ENCODE measurements around the gene ATG4C. TPM values are rescaled to one million over a fixed set of nuclear protein-coding genes. Genes with fewer than 3 reads are reported as not detected.

Gene ATG4C
- total and polyA plus RNA-seq, 10 of the 15 experiments (the other 5 are each of a cell fraction or from before 2014, with no cell fraction given), result 8.1 to 30.9 (median 18.9) TPM

DNA sequence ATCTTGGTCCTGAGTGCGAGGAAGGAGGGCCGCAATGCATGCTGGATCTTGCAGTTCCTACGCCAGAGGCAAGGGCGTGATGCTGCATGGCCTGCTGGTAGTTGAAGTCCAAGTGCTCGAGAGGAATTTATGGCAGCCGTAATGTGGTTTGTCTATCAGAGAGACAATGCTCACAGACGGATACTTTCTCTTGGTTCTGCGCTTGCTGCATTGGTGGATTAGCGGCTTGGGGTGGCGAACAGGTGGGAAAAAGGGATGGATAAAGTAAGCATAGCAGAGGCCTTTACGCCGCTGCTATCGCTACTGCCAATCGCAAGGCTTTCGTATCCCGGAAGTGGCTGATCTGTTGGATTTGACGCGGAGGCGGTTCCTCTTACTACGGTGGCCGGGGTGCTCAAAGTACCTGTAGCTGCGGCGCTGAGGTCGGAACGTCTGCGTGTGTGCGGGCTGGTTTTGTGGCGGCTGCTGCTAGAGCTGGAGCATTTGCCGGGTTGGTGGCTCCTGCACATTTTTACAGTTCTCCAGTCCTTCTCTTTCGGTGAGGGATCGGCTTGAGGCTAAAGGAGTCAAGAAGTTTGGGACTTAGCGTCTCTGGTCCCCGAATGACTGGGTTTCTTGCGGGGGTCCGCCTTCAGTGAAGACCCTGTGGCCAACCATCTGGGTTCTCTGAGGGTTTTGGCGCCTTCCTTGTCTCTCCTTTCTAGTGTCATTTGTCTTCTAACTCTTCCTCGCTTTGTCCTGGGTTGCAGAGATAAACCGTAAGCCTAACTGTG, at the start of gene ATG4C (continued):
- peak; percentile 25; the same call in 1 of the 2 replicates for TF ChIP-seq IRF4 (IDR thresholded peaks at IDR 0.05; ENCODE audit: low read depth, low read length)
- peak; percentile 99 for TF ChIP-seq IKZF1 (conservative IDR thresholded peaks at IDR 0.05)
- TF ChIP-seq ETV6 (conservative IDR thresholded peaks at IDR 0.05 in 1 of 2, IDR thresholded peaks at IDR 0.05 in 1 of 2; ENCODE audit: borderline replicate concordance in 1 of 2, low read depth in 1 of 2), result peak in 1 of 2 experiments; percentile 30; a peak in 1 of 4 replicates
- TF ChIP-seq USF1 (IDR thresholded peaks at IDR 0.05; ENCODE audit: borderline replicate concordance, extremely low read length, insufficient read depth, low read depth, low read length), result peak; percentile 37
- 0 out of 2 replicates have a peak, but pooled peaks have one; percentile 14 for TF ChIP-seq HDGF (IDR thresholded peaks at IDR 0.05)
- TF ChIP-seq, protein P1, sequence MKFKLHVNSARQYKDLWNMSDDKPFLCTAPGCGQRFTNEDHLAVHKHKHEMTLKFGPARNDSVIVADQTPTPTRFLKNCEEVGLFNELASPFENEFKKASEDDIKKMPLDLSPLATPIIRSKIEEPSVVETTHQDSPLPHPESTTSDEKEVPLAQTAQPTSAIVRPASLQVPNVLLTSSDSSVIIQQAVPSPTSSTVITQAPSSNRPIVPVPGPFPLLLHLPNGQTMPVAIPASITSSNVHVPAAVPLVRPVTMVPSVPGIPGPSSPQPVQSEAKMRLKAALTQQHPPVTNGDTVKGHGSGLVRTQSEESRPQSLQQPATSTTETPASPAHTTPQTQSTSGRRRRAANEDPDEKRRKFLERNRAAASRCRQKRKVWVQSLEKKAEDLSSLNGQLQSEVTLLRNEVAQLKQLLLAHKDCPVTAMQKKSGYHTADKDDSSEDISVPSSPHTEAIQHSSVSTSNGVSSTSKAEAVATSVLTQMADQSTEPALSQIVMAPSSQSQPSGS (IDR thresholded peaks at IDR 0.05; ENCODE audit: low read length), result no peak
- no peak for TF ChIP-seq NR2C2 (IDR thresholded peaks at IDR 0.05; ENCODE audit: borderline replicate concordance, control insufficient read depth, insufficient read length, low read depth)
- peak; percentile 86; the same call in 1 of the 2 replicates for TF ChIP-seq ZBTB40 (IDR thresholded peaks at IDR 0.05; ENCODE audit: borderline replicate concordance)
- no peak for TF ChIP-seq KDM1A (IDR thresholded peaks at IDR 0.05; ENCODE audit: borderline replicate concordance)
- no peak for TF ChIP-seq ZNF274 (IDR thresholded peaks at IDR 0.05; ENCODE audit: insufficient read depth, insufficient read length)
- TF ChIP-seq CBFB (IDR thresholded peaks at IDR 0.05; ENCODE audit: low read depth), result peak; percentile 76; the same call in 1 of the 2 replicates
- TF ChIP-seq NBN (IDR thresholded peaks at IDR 0.05), result peak; percentile 91
- TF ChIP-seq, protein P2, sequence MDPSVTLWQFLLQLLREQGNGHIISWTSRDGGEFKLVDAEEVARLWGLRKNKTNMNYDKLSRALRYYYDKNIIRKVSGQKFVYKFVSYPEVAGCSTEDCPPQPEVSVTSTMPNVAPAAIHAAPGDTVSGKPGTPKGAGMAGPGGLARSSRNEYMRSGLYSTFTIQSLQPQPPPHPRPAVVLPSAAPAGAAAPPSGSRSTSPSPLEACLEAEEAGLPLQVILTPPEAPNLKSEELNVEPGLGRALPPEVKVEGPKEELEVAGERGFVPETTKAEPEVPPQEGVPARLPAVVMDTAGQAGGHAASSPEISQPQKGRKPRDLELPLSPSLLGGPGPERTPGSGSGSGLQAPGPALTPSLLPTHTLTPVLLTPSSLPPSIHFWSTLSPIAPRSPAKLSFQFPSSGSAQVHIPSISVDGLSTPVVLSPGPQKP (IDR thresholded peaks at IDR 0.05; ENCODE audit: low read depth, low read length), result peak; percentile 69
- peak; percentile 92 for TF ChIP-seq POLR2A (IDR thresholded peaks at IDR 0.05; ENCODE audit: low read depth, low read length)
- TF ChIP-seq, protein P3, sequence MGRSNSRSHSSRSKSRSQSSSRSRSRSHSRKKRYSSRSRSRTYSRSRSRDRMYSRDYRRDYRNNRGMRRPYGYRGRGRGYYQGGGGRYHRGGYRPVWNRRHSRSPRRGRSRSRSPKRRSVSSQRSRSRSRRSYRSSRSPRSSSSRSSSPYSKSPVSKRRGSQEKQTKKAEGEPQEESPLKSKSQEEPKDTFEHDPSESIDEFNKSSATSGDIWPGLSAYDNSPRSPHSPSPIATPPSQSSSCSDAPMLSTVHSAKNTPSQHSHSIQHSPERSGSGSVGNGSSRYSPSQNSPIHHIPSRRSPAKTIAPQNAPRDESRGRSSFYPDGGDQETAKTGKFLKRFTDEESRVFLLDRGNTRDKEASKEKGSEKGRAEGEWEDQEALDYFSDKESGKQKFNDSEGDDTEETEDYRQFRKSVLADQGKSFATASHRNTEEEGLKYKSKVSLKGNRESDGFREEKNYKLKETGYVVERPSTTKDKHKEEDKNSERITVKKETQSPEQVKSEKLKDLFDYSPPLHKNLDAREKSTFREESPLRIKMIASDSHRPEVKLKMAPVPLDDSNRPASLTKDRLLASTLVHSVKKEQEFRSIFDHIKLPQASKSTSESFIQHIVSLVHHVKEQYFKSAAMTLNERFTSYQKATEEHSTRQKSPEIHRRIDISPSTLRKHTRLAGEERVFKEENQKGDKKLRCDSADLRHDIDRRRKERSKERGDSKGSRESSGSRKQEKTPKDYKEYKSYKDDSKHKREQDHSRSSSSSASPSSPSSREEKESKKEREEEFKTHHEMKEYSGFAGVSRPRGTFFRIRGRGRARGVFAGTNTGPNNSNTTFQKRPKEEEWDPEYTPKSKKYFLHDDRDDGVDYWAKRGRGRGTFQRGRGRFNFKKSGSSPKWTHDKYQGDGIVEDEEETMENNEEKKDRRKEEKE (IDR thresholded peaks at IDR 0.05), result no peak
- peak; percentile 59; the same call in 1 of the 2 replicates for TF ChIP-seq TARDBP (IDR thresholded peaks at IDR 0.05; ENCODE audit: borderline replicate concordance)
- TF ChIP-seq, protein P4, sequence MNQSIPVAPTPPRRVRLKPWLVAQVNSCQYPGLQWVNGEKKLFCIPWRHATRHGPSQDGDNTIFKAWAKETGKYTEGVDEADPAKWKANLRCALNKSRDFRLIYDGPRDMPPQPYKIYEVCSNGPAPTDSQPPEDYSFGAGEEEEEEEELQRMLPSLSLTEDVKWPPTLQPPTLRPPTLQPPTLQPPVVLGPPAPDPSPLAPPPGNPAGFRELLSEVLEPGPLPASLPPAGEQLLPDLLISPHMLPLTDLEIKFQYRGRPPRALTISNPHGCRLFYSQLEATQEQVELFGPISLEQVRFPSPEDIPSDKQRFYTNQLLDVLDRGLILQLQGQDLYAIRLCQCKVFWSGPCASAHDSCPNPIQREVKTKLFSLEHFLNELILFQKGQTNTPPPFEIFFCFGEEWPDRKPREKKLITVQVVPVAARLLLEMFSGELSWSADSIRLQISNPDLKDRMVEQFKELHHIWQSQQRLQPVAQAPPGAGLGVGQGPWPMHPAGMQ (IDR thresholded peaks at IDR 0.05; ENCODE audit: borderline replicate concordance), result peak; percentile 64; the same call in 1 of the 2 replicates
